Stimulated activated CD8-positive, alpha-beta memory T cell treated with anti-CD3 and anti-CD28 coated beads, Interleukin-7, amount 100 ng/mL, for 48 hours (primary cell): ENCODE measurements around the gene CFAP90.

Experiments used
- DNase-seq, 2 donors: peaks; one replicate each; pipeline ENCODE4 v3.0.0-alpha.2; 2020; ENCODE audit warnings: low read depth in 1 of 2; ENCODE audit errors: extremely low read depth in 1 of 2

Gene CFAP90

GRCh38 chr5:7825630-7826029 is 25.3 kb downstream of the CFAP90 start:
- DNase-seq, result no peak

- DNase-seq, result no peak
These were observed 25.9 kb downstream of the CFAP90 start for GRCh38 chr5:7824995-7825394.

GRCh38 chr5:7823594-7823993 is 27.3 kb downstream of the CFAP90 start:
- no peak for DNase-seq

GRCh38 chr5:7822449-7822848 is 28.5 kb downstream of the CFAP90 start:
- no peak for DNase-seq

- no peak for DNase-seq
These were observed 34.4 kb downstream of the CFAP90 start for GRCh38 chr5:7816535-7816901.

- DNase-seq, result peak; percentile 19 to 46
These were observed 34.9 kb downstream of the CFAP90 start for GRCh38 chr5:7815892-7816534.

GRCh38 chr5:7814816-7815215 is 36.1 kb downstream of the CFAP90 start:
- DNase-seq, result no peak

GRCh38 chr5:7813576-7813975 is 37.4 kb downstream of the CFAP90 start:
- no peak for DNase-seq

GRCh38 chr5:7813007-7813406 is 37.9 kb downstream of the CFAP90 start:
- DNase-seq, result no peak

- no peak for DNase-seq
These were observed 39.2 kb downstream of the CFAP90 start for GRCh38 chr5:7811715-7812114.

- DNase-seq, result no peak
These were observed 41.9 kb downstream of the CFAP90 start for GRCh38 chr5:7808998-7809397.

GRCh38 chr5:7805379-7805778 is 45.6 kb downstream of the CFAP90 start:
- no peak for DNase-seq

GRCh38 chr5:7803937-7804336 is 47.0 kb downstream of the CFAP90 start:
- DNase-seq, result no peak

GRCh38 chr5:7802855-7803254 is 48.1 kb downstream of the CFAP90 start:
- no peak for DNase-seq

GRCh38 chr5:7801891-7802614 is 48.9 kb downstream of the CFAP90 start:
- DNase-seq, result no peak

- no peak for DNase-seq
These were observed 55.6 kb downstream of the CFAP90 start for GRCh38 chr5:7795306-7795705.

- no peak for DNase-seq
These were observed 56.1 kb downstream of the CFAP90 start for GRCh38 chr5:7794823-7795222.

- DNase-seq, result no peak
These were observed 56.6 kb downstream of the CFAP90 start for GRCh38 chr5:7794311-7794710.

- DNase-seq, result no peak
These were observed 57.0 kb downstream of the CFAP90 start for GRCh38 chr5:7793895-7794294.

GRCh38 chr5:7789567-7789966 is 61.4 kb downstream of the CFAP90 start:
- no peak for DNase-seq

- DNase-seq, result no peak
These were observed 63.2 kb downstream of the CFAP90 start for GRCh38 chr5:7787770-7788169.

- DNase-seq, result no peak
These were observed 66.1 kb downstream of the CFAP90 start for GRCh38 chr5:7784683-7785380.
